Measurements from ENCODE around the gene ATP5F1A. TPM values are rescaled to one million over a fixed set of nuclear protein-coding genes. Genes with fewer than 3 reads are reported as not detected.

Gene ATP5F1A
- total RNA-seq, 2 experiments from 2014 or later = 205 to 206 TPM

DNA sequence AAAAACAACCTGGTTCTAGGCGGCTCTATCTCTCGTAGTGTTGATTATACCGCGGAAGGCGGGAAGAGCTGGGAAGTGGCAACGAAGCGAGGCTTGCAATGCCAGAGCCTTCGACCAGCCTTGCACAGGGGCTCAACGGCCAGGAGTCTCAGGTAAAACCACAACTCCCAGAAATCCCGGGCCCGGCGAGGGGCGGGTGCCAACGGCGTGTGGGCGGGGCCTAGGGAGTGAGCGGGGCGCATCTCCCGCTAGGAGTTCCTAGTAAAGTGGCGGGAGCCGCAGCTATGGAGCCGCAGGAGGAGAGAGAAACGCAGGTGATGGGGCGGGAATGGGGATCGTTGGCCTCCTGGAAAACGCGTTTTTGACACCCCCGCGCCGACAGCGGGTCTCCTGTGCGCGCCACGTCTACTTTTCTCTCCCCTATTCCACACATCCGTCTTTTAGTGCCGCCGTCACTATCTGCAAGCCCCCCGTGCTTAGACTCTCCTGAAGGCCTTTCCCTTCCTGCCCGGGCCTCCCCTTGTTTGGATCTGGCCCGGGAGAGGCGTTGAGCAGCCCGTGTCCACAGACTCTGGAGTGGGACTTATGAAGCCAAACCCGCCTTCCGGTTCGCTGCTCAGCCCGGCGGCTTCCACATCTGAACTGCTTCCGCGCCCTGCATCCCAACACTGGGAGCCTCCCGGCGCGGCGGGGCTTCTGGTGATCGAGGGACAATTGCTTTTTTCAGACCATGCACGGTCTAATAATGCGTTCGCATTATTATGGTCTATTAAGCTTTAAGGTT is 6.2 kb upstream of the ATP5F1A start, which contains the start of gene HAUS1:
Gene HAUS1 (plus strand): TSS at position 258 of the 784 bp plus-strand sequence. CDS start 27 bp downstream, at position 285.
- peak within 1 kb of the TSS in 1 of 2 donors; percentile 23 for H3K27ac ChIP-seq (ENCODE audit: low read depth in 1 of 2, low read length in 2 of 2)

DNA sequence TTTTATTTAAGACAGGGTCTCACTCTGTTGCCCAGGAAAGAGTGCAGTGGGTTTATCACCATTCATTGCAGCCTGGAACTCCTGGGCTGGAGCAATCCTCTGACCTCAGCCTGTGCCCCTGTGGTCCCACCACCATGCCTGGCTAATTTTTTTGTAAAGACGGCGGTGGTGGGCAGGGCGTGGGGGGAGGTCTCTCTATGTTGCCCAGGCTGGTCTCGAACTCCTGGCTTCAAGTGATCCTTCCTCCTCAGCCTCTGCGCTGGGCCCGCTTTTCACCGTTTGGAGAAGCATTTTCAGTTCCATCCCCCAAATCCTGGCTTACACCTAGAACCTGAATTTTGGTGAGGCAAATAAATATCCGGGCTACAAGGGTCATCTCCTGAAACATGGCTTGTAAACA is 1.4 kb upstream of the ATP5F1A start:
- Mint-ChIP-seq H3K36me3 (ENCODE audit: low read depth) (peaks cover 31% of the 10 kb centered on the region), H3K4me3 (peak overlapping the region; percentile 48), H3K4me1 (ENCODE audit: low read depth) (peaks cover 35% of the 10 kb centered on the region), H3K9me3 (no peaks in the 10 kb centered on the region), H3K27ac (no peak overlapping the region), H3K27me3 (no peaks in the 10 kb centered on the region)
- Histone ChIP-seq H3K9me3 (ENCODE audit: control insufficient read depth in 1 of 2, insufficient read depth in 1 of 2, low read length in 2 of 2) (no peaks in the 10 kb centered on the region), H3K27me3 (ENCODE audit: control insufficient read depth in 1 of 2, insufficient read depth in 2 of 2, low read length in 2 of 2) (no peaks in the 10 kb centered on the region), H3K4me1 (ENCODE audit: insufficient read depth, low read length) (peaks cover 33% of the 10 kb centered on the region), H3K36me3 (ENCODE audit: insufficient read depth, low read length) (peaks cover 9% of the 10 kb centered on the region), H3K4me3 (ENCODE audit: low read length) (no peak overlapping the region), H3K27ac (ENCODE audit: low read depth in 1 of 2, low read length in 2 of 2) (no peak overlapping the region)
- ChIA-PET POLR2A (no interaction called here), CTCF (interaction anchor here (2.3 kb wide), 1 partner anchor 74 kb away, joined by 14 read pairs; a partner anchor contains a TSS)
- DNase-seq (no peak), ATAC-seq (ENCODE audit: poor library complexity) (no peak)
- intact Hi-C loops (cut with DNase I, micrococcal nuclease) = no loop called here
- TF ChIP-seq, protein P1, sequence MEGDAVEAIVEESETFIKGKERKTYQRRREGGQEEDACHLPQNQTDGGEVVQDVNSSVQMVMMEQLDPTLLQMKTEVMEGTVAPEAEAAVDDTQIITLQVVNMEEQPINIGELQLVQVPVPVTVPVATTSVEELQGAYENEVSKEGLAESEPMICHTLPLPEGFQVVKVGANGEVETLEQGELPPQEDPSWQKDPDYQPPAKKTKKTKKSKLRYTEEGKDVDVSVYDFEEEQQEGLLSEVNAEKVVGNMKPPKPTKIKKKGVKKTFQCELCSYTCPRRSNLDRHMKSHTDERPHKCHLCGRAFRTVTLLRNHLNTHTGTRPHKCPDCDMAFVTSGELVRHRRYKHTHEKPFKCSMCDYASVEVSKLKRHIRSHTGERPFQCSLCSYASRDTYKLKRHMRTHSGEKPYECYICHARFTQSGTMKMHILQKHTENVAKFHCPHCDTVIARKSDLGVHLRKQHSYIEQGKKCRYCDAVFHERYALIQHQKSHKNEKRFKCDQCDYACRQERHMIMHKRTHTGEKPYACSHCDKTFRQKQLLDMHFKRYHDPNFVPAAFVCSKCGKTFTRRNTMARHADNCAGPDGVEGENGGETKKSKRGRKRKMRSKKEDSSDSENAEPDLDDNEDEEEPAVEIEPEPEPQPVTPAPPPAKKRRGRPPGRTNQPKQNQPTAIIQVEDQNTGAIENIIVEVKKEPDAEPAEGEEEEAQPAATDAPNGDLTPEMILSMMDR (IDR thresholded peaks at IDR 0.05) = no peak

More for the DNA sequence above, 6.2 kb upstream of the ATP5F1A start, which contains the start of gene HAUS1:
- peak; percentile 58 to 89 (median 78) for DNase-seq
- TF ChIP-seq, protein P1 (IDR thresholded peaks at IDR 0.05) = no peak
- peak within 1 kb of the TSS; percentile 98 for H3K4me3 Mint-ChIP-seq
- no peaks in the 10 kb centered on the region for H3K27me3 Mint-ChIP-seq
- CTCF ChIA-PET = interaction anchor here (1.8 to 2.2 kb wide), 2 partner anchors 10 to 69 kb away, joined by 6 to 9 read pairs; a partner anchor contains a TSS
- H3K36me3 Mint-ChIP-seq (ENCODE audit: low read depth) = peaks cover 41% of the 10 kb centered on the region
- intact Hi-C loops (cut with DNase I, micrococcal nuclease) = loop anchor here in 1 of 2 experiments (2.0 kb wide), 1 partner anchor 70 kb away; a partner anchor contains a TSS
- no peaks in the 10 kb centered on the region for H3K9me3 Mint-ChIP-seq
- peaks cover 47% of the 10 kb centered on the region for H3K4me1 Mint-ChIP-seq (ENCODE audit: low read depth)
- H3K4me1 ChIP-seq (ENCODE audit: insufficient read depth, low read length) = peaks cover 20% of the 10 kb centered on the region
- peak within 1 kb of the TSS; percentile 80 for H3K4me3 ChIP-seq (ENCODE audit: low read length)
- no peaks in the 10 kb centered on the region for H3K9me3 ChIP-seq (ENCODE audit: control insufficient read depth in 1 of 2, insufficient read depth in 1 of 2, low read length in 2 of 2)
- ATAC-seq (ENCODE audit: poor library complexity) = peak; percentile 96
- H3K27me3 ChIP-seq (ENCODE audit: control insufficient read depth in 1 of 2, insufficient read depth in 2 of 2, low read length in 2 of 2) = no peaks in the 10 kb centered on the region
- H3K27ac Mint-ChIP-seq = peak within 1 kb of the TSS; percentile 95
- POLR2A ChIA-PET = interaction anchor here (0.7 kb wide), 1 partner anchor 9 kb away, joined by 3 read pairs; no protein-coding TSS in a partner anchor
- H3K36me3 ChIP-seq (ENCODE audit: insufficient read depth, low read length) = peaks cover 3% of the 10 kb centered on the region

DNA sequence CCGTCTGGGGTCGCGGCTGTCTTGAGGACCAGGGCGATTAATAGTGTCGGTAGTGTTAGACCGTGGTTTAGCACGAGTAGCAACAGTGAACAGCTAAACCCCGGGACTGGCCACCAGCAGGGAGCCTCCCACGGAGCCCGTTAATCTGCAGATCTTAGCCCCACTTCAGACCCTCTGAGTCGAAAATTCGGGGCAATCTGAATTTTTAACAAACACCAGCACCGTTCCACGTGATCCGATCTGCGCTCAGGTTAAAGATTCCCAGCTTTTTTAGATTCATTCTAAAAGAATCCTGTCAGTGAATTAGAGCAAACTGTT is 479 bp upstream of the ATP5F1A start:
- no peaks in the 10 kb centered on the region for H3K27me3 ChIP-seq (ENCODE audit: control insufficient read depth in 1 of 2, insufficient read depth in 2 of 2, low read length in 2 of 2)
- POLR2A ChIA-PET = interaction anchor here (0.5 to 1.2 kb wide), 4 partner anchors 9 to 142 kb away, joined by 3 to 9 read pairs (median 5); a partner anchor contains a TSS
- no peaks in the 10 kb centered on the region for H3K9me3 ChIP-seq (ENCODE audit: control insufficient read depth in 1 of 2, insufficient read depth in 1 of 2, low read length in 2 of 2)
- peak overlapping the region; percentile 72 to 74 for H3K27ac ChIP-seq (ENCODE audit: low read depth in 1 of 2, low read length in 2 of 2)
- Mint-ChIP-seq H3K27me3 (no peaks in the 10 kb centered on the region), H3K4me1 (ENCODE audit: low read depth) (peaks cover 34% of the 10 kb centered on the region), H3K36me3 (ENCODE audit: low read depth) (peaks cover 32% of the 10 kb centered on the region), H3K4me3 (peak overlapping the region; percentile 100), H3K27ac (peak overlapping the region; percentile 99), H3K9me3 (no peaks in the 10 kb centered on the region)
- peaks cover 36% of the 10 kb centered on the region for H3K4me1 ChIP-seq (ENCODE audit: insufficient read depth, low read length)
- intact Hi-C loops (cut with DNase I, micrococcal nuclease) = no loop called here
- no peak for DNase-seq
- no peak for ATAC-seq (ENCODE audit: poor library complexity)
- peaks cover 16% of the 10 kb centered on the region for H3K36me3 ChIP-seq (ENCODE audit: insufficient read depth, low read length)
- H3K4me3 ChIP-seq (ENCODE audit: low read length) = peak overlapping the region; percentile 82
- CTCF ChIA-PET = interaction anchor here (2.3 to 2.4 kb wide), 2 partner anchors 25 to 75 kb away, joined by 13 to 14 read pairs; a partner anchor contains a TSS
- TF ChIP-seq, protein P1 (IDR thresholded peaks at IDR 0.05) = no peak
